CD4-positive, alpha-beta T cell treated with Interleukin-6 at 100 ng/mL for 8 hours (primary cell): ENCODE data around the gene BHMT2.

ENCODE experiments used
- DNase-seq: peaks from one replicate; pipeline ENCODE4 v3.0.0-alpha.2; 2020; ENCODE audit warnings: mixed read lengths, low spot score

Gene BHMT2

DNA sequence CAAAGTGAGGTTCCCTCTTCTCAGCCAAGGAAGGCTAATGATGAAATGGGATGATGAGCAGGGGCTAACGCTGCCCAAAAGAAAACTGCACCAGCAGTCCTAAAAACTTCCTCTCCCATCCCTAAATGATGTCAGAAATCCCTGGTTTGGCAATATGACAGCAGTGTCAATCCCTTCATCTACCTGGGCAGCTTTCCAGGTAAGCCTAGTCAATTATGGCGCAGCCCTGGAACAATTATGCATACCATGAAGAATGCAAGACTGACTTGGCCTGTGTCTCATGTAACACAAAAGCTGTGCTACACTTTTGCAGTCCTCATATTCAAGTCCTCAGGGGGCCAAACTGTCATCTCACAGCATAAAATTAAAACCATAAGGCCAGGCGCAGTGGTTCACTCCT, 7.1 kb upstream of the BHMT2 start:
- DNase-seq, result no peak

DNA sequence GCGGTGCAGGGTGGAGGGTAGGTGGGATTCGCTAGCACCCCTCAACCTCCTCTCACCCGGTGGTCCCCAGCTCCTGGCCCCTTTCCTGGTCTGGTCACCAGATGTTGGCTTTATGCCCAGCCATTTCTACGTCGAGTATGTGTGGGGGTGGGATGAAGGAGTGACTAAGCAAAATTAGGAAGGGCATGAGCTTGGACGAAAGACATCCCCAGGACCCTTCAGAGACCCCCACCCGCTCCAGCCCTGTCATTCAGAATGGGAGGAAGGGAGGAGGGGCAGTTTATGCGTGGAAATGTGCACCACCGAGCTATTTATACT, 742 bp downstream of the BHMT2 start:
- no peak for DNase-seq

DNA sequence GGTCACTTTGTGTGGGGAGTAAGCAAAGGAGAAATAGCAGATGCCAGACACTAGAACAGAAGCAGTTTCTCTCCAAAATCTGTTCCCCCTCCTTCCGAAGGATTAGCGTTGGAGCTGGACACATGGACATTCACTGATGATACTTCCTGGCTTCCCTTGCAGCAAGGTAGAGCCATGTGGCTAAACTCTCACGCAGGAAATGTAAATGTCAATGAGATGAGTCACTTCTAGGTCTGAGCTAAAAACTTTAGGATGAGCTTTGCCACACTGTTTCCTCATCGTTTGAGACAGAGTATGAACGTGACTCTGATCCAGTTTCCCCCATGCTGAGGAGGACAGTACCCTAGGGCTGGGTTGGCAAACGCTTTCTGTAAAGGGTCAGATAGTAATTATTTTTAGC, 5.1 kb downstream of the BHMT2 start:
- DNase-seq, result no peak

DNA sequence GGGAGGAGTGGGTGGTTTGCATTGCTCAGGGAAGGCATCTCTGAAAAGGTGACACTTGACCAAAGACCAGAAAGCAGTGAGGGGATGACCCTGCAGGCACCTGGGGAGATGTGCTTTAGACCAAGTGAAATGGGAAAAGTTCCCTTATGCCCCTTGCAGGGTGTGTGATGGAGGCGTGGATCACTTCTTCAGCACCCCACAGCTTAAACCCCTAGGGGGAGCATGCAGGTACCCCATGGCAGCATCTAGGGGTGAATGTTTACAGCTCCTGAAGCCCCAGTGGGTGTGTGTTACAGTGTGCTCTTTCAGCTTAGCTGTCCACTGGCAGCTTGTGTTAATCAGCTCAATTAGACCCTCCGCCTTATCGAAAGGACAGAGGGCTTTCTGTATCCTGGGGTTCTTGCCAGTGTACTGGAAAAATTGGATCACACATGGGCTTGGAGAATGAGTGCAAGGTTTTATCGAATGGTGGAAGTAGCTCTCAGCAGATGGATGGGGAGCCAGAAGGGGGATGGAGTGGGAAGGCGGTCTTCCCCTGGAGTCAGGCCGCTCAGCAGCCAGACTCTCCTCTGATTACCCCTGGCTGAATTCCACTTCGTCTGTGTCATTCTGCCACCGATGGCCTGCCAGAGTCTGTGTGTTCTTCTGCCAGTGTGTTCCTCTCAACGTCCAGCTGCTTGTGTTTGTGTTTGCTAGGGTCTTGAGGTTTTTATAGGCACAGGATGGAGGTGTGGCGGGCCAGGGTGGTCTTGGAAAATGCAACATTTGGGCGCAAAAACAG, 6.3 kb downstream of the BHMT2 start:
- DNase-seq, result no peak

DNA sequence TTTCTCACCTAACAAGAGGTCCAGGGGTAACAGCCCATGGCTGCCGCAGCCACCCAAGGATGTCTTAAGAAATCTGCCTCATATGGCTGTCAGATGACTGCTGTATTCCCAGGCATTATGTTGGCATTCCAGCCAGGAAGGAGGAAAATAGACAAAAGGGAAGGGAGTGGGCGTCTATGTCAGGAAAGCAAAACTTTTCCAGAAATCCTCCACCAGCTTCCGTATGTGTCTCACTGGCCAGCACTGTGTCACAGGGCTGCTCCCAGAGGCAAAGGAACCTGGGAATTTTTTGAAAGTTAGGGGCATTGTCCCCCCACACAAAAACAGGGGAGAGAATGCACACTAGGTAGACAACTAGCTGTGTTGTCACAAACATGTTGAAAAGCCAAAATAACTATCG, 7.3 kb downstream of the BHMT2 start:
- DNase-seq, result no peak

DNA sequence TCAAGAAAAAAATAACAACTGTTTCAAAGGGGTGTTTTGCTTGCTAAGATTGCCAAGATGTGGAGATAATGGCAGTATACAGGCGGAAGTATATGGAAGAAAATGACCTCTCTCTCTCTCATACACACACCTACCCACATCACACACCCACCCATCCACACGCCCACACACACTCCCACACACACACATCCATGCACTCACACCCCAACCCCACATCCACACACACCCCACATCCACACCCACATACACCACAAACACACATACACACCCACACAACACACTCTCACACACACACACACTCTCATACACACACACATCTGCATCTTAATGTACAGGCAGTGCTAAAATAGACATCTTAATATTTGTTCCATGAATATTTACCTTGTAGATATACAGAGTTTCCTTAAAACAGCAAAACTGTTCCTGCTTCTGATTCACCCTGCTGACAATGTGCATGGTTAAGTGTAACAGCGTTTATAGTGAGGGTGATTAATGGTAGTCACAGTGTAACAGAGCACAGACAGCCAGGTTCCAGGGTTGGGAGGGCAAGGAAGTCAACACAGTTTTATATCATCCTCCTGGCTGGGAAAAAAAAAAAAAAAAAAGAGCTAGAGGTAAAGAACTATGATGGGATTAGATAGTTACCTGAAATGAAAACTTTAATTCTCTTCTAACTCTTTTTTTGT, 8.3 kb downstream of the BHMT2 start:
- no peak for DNase-seq

DNA sequence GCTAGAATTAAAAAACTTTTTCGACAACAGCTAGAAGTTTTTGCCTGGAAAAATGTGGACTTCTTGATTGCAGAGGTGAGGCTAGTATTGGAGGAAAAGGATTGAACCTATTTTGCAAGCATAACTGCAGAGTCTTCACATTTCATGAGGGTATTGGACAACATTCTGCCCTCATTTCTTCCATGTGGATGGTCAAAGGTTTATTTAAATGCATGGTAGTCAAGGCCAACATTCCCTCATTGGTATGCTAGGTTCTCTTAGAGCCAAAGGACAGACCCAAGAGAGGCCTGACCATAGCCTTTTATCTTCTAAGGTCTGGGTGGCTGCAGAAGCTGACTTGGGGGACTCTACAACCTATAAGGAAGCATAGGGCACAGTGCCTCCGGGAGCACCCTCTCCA, 11.2 kb downstream of the BHMT2 start:
- no peak for DNase-seq

DNA sequence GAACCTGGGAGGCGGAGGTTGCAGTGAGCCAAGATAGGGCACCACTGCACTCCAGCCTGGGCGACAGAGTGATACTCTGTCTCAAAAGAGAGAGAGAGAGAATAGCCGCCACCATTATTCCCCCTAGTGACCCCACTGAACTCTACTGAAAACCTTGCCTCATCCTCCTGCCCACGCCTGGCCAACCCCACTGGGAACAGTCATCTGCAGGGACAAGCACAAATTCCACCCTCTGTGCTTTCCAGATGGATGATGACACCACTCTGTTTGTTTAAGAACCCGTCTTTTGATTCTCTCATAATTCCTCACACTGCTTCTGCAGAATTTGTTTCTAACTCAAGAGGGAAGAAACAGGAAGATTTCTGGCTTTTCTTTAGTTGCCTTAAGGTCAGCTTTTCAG, 12.2 kb downstream of the BHMT2 start:
- DNase-seq, result no peak

DNA sequence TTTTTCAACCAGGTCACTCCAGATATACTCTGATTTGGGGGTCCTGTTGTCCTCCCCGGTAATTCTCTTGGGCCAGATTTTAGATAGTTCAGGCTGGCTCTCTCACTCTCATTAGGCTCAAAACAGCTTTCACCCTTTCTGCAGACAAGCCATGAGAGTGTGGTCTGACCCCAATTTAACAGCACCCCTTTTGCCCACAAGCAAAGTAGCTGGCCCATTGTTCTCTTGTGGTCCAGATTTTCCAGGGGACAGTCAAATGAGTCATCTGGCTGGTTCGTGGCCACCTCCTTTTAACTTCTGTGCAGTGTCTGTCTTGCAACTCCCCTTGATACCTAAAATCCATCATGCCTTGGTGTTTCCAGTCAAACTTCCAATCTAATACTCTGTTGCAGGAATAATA, 16.5 kb downstream of the BHMT2 start:
- DNase-seq, result no peak

DNA sequence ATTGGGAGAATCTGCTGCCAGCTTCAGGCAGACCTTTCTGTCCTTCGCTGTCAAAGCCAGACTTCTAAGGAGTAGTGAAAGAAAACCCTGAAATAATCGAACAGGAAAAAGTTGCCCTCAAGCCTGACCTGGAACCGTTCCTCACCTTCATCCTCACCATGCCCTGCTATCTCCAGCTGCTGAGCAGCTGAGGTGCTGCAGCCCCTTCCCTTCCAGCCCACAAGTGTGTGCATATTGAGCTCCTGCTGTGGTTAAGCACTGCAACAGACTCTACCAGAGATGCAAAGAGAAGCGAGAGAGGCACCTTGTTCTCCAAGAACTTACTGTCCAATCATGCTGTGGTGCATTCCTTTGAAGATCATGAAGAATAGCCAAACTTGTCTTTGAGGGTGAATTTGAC, 18.9 kb downstream of the BHMT2 start:
- DNase-seq, result no peak

DNA sequence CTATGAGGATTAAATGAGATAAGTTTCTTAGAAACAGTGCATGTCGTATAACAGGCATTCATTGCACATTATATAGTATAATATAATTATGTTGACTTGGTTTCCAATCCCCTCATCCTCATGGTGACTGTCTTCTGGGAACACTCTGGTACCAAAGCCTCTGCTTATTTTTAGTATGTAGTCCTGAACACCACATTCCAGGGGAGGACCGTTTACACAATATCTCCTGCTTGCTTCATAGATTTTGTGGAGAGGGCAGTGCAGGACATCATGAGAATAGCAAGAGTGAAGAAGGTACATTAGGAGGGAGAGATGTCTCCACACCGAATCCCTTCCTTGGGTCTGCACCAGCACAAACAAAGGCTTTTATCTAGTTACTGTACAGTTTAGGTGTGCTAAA, 21.5 kb downstream of the BHMT2 start:
- DNase-seq, result no peak

DNA sequence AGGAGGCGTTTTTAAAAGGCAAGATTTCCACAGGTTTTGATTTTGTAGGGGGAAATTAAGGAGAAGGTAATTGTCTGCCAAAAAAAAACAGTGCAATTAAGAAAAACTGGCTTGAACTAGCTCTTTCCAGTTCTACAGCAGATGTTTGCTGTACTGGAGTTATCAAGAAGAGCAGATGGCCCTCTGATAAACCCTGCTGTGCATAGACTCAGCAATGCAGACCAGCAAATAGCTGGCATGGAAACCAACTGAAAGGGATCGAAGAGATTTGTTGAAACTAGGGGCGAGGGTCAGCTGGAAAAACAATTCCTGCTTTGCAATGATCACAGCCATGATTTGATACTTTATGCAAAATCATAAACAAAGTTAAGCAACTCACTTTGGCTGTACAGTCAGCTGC, 24.2 kb downstream of the BHMT2 start:
- DNase-seq, result no peak

DNA sequence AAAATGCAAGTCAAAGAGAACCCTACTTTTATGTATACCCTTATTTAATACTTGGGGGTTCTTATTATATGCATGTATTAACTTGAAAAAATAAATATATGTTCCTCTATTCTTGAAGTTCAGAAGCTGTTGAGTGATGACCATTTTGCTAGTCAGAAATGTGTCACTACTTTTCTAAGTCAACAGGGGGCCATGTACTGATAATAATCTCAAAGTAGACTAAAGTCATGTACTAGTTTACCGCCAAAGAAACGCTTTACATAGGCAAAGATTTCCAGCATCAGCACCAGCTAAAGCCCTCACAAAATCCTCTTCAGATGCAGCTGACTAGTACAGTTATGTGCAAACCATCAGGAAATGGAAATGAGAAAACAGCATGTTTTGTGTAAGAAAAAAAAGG, 36.3 kb downstream of the BHMT2 start:
- no peak for DNase-seq

DNA sequence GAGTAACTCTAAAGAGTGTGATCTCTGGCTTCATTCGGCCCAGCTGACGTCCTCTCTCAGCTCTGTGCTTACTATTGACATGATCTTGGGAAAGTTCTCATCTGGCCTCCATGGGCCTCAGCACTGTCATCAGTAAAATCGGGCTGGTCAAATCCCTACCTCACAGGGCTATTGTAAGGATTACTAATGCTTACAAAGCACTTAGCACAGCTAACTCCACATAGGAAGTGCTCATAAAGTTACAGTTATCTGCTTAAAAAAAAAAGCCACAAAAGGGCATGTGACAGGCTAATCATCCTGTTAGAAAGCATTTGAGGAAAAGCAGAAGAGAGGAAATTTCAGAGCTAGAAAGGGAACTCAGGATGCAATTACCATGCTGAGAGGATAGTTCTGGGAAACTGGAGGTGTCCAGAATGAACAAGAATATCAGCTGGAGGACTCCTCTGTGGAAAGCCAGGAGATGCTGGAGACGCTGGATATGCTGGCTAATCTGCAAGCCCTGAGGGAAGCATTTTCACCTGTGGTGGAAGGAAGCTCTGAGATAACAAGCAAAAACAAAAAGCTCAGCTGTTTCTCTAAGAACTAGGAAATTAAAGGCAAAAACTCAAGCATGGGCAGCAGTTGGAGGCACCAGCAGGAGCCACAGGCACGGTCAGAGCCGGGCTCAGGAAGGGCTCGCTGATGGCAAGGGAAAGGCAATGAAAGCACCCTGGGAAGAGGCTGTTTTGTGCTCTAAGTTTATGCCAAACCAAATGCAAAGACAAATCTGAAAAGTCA, 37.6 kb downstream of the BHMT2 start:
- DNase-seq, result no peak

DNA sequence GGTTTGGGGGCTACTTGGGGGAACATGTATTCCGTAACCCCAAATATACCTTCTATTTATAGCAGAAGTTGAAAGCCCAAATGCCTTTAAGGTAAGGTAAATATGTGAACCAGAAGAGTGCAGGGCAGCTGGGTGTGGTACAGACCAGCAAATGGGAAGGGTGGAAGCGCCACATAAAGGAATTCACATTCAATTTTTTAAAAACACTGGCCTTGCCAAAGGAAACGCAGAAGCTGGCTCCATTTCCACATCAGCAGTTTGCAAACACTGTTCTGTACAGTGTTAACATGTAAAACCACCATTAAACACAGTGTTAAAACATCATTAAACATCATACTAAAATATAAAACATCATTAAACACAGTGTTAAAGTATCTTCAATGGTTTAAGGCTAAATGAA, 38.5 kb downstream of the BHMT2 start:
- DNase-seq, result no peak

DNA sequence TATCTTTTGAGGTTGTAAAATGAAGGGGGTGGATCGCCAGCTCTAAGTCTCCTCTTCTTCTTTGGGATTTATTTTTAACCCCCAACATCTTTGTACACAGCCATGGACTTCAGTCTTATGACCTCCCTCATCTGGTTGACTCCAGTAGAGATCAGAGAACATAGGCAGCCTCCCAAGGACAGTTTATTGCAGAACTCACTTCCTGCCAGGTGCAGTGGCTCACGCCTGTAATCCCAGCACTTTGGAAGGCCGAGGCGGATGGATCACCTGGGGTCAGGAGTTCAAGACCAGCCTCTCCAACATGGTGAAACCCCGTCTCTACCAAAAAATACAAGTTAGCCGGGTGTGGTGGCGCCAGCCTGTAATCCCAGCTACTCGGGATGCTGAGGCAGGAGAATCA, 39.2 kb downstream of the BHMT2 start:
- DNase-seq, result no peak

DNA sequence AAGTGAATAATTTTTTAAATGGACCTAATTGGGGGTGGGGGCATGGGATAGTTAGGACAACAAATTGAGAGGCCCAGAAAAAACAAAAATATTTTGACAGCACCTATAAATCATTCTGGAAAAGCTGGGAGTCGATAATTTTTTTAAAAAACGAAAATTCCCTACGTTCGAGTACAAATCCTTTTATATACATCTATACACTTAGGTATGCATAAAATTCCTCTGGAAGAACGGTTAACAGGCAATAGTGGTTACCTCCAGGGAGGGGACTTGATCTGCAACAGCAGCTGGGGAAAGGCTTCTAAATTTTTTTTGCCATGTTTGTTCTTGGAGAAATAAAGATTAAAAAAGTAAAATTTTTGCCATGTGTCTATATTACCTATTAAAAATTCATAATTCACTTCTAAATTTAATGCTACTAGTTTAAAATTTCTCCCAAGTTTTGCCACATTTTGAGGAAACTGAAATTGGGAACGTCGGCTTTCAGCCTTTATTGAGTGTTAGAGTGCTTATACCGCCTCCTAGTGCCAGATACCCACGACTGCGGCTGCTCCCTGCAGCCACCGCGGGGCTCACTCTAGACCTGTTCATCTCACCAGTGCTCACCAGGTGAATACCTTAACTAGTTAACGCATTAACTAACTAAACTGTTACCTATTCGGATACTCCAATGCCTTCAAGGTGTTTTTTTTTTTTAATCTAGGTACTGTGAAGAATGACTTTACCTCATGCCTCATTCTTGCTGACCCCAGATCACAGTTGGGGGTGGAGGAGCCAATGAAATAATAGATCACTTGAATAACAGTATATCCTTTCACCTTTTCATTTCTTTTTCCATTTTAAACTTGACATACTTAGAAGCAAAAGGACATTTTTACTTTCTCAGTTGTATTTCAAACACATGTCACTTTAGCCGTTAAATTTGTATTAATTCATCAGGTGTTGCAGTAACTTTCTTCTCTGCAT, 40.2 kb downstream of the BHMT2 start:
- no peak for DNase-seq

DNA sequence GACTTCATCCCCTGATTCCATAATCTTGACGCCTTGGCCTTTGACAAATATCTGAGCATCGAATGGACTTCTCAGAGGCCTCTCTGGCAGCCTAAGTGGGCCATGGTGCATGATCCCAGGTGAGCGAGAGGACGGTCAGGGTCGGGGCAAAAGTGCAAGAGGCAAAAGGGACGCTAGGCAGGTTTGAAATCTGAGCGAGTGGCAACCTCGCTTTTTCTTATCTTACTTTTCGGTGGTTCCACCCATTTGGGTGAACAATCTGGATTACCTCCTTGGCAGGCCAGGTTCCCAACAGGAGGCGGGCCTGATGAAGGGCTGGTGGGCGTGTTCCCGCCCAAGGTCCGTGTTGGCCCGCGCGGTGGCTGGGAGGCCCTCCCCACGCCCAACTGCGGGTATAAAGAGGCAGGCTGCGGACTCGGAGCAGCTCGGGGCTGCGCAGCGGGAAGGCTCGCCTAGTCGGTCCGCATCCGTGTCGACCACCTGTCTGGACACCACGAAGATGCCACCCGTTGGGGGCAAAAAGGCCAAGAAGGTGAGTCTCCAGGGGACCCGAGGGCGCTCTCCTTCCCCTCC, 41.9 kb downstream of the BHMT2 start, which contains the start of gene BHMT:
Gene BHMT (plus strand): TSS at position 423 of the 573 bp plus-strand sequence. CDS start 77 bp downstream, at position 500.
- DNase-seq, result no peak

DNA sequence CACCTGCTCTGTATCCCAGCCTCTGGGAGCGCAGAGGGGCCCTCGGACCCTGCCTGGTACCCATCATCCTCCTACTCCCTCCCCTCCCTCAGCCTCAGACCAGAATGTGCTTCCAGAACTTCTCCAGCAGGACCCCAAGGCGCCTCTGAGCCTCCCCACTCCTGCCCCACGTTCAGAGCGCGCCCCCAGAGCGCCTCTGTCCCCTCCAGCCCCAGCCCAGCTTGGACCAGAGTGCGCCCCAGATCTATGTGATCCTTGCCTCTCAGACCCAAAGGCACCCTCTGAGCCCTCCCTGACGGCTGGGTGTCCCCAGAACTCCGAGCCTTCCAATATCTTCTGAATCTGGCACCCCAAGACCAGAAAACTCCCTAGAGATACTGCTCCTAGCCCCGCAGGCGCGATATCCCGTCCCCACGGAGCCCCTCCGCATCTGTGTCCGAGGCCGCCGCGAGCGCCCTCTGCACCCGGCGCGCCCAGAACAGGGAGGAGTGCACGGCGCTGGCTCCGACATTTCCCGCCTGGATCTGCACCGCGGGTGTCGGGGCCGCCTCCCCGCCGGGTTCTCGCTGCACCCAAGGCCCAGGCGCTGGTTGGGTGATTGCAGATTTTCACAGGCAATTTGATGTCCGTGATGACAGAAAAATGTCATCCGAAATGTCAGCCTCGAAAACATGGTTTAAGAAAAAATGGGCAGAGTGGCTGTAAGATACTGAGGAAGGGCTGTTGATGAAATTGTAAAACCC, 42.6 kb downstream of the BHMT2 start:
- no peak for DNase-seq

DNA sequence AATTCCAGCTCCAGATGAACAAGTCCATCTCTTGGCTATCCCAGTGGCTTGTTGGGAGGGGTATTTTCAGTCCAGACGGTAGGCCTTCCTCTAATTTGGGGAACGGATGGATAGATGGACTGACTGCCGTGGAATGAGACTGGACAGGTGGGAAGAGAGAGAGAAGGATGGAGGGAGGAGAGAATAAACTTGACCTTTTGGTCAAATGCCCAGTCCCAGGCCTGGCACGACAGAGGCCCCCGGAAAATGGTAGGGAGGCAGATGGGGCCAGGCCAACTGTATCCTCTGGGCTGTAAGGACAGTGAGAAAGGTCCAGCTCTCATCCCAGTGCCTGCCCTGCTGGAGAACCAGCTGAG, 43.1 kb downstream of the BHMT2 start:
- DNase-seq, result no peak

DNA sequence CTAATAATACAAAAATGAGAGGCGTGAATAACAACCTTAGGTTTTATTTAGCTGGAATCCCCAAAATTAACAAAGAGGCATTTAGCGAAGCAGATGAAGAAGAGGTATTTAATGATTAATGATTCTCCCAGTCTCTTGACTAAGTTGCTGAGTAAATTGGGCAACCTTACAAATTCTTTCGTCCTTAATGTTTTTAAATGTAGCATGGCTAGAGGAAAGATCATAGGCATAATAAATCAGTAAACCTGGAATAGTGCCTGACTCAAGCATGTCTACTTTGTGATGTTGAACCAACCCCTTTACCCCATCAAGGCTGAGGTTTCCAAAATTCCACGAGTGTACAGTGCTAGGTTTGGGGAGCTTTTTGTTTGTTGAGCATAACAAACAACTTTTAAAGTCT, 49.9 kb downstream of the BHMT2 start:
- no peak for DNase-seq
